ENCODE measurements around the gene EMCN.
A peak's percentile ranks its signal among the peaks of the same experiment; 100 is the strongest.
"Not testable (repeated sequence)": the region's sequence is repeated elsewhere in the genome, so short reads cannot be mapped to it uniquely, and the experiment has no call there.

EMCN gene

GRCh38 chr4:100489305-100489704, 28.5 kb downstream of the EMCN start:
- no peak for DNase-seq

- no peak for DNase-seq
These were observed 31.3 kb downstream of the EMCN start for GRCh38 chr4:100486496-100486895.

GRCh38 chr4:100483796-100484195, 34.0 kb downstream of the EMCN start:
- no peak for DNase-seq

GRCh38 chr4:100479971-100480370, 37.9 kb downstream of the EMCN start:
- DNase-seq, result no peak

- no peak for DNase-seq
These were observed 48.3 kb downstream of the EMCN start for GRCh38 chr4:100469555-100469954.

GRCh38 chr4:100466501-100466900, 51.3 kb downstream of the EMCN start:
- no peak for DNase-seq

- DNase-seq, result peak; percentile 0
These were observed 55.8 kb downstream of the EMCN start for GRCh38 chr4:100461807-100462605.

- no peak for DNase-seq
These were observed 67.4 kb downstream of the EMCN start for GRCh38 chr4:100450449-100450848.

GRCh38 chr4:100431416-100431815, 86.4 kb downstream of the EMCN start:
- no peak for DNase-seq

- no peak for DNase-seq
These were observed 87.4 kb downstream of the EMCN start for GRCh38 chr4:100430451-100430850.

GRCh38 chr4:100429616-100430015, 88.2 kb downstream of the EMCN start:
- DNase-seq, result no peak

GRCh38 chr4:100428051-100428450, 89.8 kb downstream of the EMCN start:
- DNase-seq, result peak; percentile 32

- DNase-seq, result no peak
These were observed 93.4 kb downstream of the EMCN start for GRCh38 chr4:100424376-100424775.

- no peak for DNase-seq
These were observed 94.9 kb downstream of the EMCN start for GRCh38 chr4:100422894-100423293.

GRCh38 chr4:100421361-100421978, 96.4 kb downstream of the EMCN start:
- peak; percentile 20 for DNase-seq

GRCh38 chr4:100420571-100420970, 97.3 kb downstream of the EMCN start:
- DNase-seq, result no peak

GRCh38 chr4:100417565-100417964, 100.3 kb downstream of the EMCN start:
- no peak for DNase-seq

GRCh38 chr4:100414016-100414790, 103.6 kb downstream of the EMCN start:
- no peak for DNase-seq

GRCh38 chr4:100391863-100392262, 126.0 kb downstream of the EMCN start:
- no peak for DNase-seq

GRCh38 chr4:100391086-100391485, 126.7 kb downstream of the EMCN start:
- DNase-seq, result no peak

GRCh38 chr4:100386270-100386669, 131.6 kb downstream of the EMCN start:
- no peak for DNase-seq

GRCh38 chr4:100380401-100380800, 137.4 kb downstream of the EMCN start:
- DNase-seq, result not testable (repeated sequence)

GRCh38 chr4:100379583-100380105, 138.2 kb downstream of the EMCN start:
- DNase-seq, result no peak

- DNase-seq, result peak; percentile 1
These were observed 145.4 kb downstream of the EMCN start for GRCh38 chr4:100372432-100372831.
